IPS-11a (cell line): ENCODE measurements around the gene ANAPC2.

Experiments used
- H3K4me3 ChIP-seq: one replicate; pipeline ENCODE4 v1.5.1; 2013; ENCODE audit warnings: low read depth, low read length, control low read depth

The ANAPC2 gene, protein sequence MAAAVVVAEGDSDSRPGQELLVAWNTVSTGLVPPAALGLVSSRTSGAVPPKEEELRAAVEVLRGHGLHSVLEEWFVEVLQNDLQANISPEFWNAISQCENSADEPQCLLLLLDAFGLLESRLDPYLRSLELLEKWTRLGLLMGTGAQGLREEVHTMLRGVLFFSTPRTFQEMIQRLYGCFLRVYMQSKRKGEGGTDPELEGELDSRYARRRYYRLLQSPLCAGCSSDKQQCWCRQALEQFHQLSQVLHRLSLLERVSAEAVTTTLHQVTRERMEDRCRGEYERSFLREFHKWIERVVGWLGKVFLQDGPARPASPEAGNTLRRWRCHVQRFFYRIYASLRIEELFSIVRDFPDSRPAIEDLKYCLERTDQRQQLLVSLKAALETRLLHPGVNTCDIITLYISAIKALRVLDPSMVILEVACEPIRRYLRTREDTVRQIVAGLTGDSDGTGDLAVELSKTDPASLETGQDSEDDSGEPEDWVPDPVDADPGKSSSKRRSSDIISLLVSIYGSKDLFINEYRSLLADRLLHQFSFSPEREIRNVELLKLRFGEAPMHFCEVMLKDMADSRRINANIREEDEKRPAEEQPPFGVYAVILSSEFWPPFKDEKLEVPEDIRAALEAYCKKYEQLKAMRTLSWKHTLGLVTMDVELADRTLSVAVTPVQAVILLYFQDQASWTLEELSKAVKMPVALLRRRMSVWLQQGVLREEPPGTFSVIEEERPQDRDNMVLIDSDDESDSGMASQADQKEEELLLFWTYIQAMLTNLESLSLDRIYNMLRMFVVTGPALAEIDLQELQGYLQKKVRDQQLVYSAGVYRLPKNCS

DNA sequence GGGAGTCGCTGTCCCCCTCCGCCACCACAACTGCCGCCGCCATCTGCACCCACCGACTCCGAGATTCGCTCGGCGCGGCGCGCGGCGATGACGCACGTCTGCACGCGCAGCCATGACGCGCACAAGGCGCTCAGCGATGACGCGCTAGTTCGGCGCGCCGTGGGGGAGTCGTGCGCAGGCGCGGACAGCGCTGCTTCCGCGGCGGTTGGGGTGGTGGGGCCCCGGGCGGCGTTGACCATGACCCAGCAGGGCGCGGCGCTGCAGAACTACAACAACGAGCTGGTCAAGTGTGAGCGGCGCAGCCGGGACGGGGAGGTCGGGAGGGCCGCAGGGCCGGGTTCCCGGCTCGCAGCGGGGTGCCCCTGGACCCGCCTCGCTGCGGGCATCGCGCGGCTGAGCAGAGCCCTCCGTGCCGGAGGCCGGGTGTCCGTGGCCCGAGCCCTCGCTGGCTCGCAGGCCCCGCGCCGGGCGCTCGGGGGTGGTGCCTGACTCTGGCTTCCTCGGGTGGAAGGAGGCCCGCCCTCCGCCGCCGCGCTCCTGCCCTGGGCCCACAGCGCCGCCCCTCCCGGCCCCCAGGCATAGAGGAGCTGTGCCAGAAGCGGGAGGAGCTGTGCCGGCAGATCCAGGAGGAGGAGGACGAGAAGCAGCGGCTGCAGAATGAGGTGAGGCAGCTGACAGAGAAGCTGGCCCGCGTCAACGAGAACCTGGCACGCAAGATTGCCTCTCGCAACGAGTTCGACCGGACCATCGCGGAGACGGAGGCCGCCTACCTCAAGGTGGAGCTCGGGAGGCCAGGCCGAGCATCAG is at the start of gene ANAPC2, which contains the start of gene SSNA1:
Gene ANAPC2 (minus strand): TSS at position 71 of the 807 bp plus-strand sequence. CDS start 28 bp downstream, at position 43.
Gene SSNA1 (plus strand): TSS at position 187 of the 807 bp plus-strand sequence. CDS start 51 bp downstream, at position 238.
- peak within 1 kb of the TSS; percentile 89 for H3K4me3 ChIP-seq

DNA sequence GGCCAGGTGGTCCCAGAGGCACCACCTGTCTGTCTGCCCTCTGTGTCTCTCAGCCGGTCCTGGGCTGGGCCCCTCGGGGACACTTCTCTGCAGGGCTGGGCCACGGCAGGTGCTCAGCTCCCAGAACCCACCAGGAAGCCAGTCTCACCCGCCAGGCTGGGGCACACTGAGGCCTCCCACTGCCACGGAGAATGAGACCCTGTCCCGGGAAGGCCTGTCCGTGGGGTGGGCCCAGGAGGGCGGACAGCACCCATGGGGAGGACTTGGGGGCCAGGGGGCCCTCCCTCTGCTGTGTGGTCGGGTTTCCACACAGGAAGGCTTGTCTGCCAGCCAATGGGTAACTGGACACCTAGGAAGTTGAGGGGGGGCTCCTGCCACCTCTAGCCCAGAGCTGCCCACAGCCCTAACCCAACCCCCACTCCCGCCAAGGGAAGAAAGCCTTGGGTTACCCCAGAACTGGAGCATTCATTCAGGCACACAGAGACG is 48.6 kb upstream of the ANAPC2 start:
- no peak overlapping the region for H3K4me3 ChIP-seq

DNA sequence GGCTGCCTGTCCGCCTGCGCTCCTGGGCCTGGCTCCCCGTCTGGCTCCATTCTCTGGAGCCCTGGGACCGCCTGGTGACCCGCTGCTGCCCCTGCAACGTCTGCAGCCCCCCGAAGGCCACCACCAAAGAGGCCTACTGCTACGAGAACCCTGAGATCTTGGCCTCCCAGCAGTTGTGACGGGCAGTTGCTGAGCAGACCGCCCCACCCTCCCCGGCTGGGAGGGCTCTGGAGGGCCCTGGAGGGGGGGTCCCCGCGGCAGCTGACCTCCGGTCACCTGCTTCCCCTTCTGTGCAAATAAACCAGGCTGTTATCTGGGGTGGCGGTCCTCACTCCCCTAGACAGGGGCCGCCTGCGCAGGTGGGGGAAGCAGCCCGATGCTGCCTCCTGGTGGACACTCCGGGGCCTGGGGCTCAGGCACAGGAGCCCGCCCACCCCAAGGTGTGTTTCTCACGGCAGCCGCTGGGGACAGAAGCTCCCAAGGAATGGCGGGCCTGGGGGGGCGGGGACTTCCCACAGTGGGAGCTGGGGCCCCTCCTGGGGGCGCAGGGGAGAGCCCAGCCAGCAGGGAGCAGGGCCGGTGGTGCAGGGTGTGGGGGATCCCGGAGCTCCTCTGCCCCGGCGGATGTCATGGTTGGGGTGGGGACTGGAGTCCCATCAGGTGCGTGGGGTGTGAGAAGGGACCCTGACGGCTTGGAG is 48.0 kb upstream of the ANAPC2 start:
- no peak overlapping the region for H3K4me3 ChIP-seq

DNA sequence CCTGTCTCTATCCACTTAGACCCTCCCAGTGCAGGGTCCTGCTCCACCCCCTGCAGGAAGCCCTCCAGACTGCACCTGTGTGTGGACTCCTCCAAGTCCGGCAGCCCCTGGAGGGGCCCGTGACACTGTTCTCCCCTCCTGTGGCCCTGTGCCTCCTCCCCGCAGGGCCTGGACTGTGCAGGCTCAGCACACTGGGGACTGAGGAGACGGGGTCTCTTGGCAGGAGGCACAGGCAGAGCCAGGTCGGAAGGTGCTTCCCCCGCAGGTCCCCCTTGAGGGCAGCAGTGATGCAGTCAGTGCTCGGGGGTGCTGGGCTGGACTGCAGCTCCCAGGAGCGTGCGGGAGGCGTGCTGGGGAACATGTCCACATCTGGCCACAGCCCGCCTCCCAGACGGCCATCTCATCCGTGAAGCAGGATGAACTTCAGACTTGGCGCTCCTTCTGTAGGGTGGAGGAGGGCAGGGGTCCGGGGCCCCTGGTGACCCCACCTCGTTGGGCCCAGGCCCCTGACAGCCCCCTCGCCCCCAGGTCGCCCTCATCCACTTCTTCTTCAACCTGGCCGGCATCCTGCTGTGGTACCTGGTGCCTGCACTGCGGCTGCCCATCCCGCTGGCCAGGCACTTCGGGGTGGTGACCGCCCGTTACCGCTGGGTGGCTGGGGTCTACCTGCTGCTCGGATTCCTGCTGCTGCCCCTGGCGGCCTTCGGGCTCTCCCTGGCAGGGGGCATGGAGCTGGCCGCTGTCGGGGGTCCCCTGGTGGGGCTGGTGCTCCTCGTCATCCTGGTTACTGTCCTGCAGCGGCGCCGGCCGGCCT is 47.3 kb upstream of the ANAPC2 start:
- H3K4me3 ChIP-seq: no peak overlapping the region

DNA sequence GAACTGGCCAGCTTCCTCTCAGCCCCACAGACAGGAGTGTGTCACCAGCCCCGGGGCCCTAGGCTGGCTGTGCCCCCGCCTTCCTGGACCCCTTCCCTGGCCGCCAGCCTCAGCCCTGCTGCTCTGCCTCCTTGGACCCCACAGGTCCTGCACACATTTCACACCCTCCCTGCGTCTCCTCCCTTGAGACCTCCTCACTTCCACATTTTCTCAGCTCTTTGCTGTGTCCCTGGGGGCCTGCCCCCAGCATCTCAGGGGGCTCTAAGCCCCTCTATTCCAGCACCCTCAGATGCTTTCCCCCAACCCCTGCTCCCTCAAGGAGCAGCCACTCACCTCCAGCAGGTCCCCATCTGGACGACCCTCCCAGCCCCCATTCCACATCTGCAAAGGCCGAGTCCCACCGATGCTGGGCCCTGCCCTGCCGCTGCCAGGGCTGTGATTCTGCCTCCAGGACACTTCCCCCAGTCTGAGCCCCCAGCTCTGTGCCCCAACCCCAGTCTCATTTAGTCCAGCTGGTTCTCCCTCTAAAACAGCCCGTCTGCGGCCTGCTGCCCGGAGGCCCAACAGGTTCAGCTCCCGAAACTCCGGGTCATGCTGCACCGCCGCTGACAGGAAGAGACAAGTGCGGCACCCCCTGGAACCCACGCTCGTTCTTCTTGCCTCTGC is 46.5 kb upstream of the ANAPC2 start:
- no peak overlapping the region for H3K4me3 ChIP-seq

DNA sequence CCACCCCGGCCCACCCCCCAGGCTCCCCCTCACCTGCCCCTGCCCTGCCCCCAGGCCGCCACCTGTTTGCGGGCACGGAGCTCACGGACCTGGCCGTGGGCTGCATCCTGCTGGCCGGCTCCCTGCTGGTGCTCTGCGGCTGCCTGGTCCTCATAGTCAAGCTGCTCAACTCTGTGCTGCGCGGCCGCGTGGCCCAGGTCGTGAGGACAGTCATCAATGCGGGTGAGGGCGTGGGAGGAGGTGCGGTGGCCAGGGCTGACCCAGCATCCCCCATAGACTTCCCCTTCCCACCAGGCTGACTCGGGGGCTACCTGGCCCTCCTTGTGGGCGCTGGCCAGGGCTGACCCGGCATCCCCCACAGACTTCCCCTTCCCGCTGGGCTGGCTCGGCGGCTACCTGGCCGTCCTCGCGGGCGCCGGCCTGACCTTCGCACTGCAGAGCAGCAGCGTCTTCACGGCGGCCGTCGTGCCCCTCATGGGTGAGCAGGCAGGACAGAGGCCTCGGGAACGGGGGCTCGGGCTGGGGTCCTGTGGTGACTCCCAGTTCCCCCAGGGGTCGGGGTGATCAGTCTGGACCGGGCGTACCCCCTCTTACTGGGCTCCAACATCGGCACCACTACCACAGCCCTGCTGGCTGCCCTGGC is 45.8 kb upstream of the ANAPC2 start:
- no peak overlapping the region for H3K4me3 ChIP-seq

DNA sequence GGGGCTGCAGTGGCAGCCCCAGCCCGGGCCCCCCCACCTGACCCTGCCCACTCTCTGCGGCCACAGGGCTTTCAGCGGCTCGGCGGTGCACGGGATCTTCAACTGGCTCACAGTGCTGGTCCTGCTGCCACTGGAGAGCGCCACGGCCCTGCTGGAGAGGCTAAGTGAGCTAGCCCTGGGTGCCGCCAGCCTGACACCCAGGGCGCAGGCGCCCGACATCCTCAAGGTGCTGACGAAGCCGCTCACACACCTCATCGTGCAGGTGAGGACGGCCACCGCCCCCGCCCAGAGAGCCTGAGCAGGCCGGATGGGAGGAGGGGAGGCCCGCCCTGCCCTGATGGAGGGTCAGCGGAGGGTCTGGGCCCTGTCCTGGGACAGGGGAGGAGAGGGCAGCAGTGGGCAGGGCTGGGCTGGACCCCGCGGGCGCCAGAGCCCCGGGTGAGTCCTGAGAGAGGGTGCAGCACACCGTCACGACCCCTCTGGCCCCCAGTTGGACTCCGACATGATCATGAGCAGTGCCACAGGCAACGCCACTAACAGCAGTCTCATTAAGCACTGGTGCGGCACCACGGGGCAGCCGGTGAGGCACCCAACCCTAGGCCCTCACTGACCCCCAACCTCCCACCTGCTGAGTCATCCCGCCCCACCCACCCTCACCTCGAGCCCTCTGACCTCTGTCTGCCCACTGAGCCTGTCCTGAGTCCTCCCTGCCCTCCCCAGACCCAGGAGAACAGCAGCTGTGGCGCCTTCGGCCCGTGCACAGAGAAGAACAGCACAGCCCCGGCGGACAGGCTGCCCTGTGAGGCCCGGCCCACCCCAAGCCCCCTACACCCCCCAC is 45.0 kb upstream of the ANAPC2 start:
- no peak overlapping the region for H3K4me3 ChIP-seq

DNA sequence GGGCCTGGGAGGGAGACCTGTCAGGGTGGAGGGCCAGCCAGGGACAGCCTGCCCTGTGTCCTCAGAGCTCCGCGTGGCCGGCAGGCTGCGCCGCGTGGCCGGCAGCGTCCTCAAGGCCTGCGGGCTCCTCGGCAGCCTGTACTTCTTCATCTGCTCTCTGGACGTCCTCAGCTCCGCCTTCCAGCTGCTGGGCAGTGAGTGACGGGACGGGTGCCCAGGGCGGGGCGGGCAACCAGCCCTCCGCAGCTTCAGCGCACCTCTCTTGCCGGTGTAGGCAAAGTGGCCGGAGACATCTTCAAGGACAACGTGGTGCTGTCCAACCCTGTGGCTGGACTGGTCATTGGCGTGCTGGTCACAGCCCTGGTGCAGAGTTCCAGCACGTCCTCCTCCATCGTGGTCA is 44.1 kb upstream of the ANAPC2 start:
- no peak overlapping the region for H3K4me3 ChIP-seq

DNA sequence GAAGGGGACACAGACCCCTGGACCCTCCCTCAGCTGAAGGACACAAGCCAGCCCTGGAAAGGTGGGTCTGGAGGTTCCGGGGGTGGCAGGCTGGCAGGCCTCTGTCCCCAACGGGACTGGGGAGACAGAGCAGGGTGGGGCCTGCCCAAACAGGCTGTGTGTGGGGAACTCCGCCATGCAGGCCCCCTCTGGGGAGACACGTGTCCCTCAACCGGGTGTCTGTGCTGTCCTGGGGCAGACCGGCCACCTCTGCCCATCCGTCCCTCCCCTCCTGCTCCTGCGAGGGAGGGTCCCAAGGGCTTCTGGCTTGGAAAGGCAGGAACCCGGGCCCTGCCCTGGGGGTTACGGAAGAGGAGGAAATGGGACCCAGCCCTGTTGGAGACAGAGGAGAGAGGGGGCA is 43.7 kb upstream of the ANAPC2 start:
- H3K4me3 ChIP-seq: no peak overlapping the region

DNA sequence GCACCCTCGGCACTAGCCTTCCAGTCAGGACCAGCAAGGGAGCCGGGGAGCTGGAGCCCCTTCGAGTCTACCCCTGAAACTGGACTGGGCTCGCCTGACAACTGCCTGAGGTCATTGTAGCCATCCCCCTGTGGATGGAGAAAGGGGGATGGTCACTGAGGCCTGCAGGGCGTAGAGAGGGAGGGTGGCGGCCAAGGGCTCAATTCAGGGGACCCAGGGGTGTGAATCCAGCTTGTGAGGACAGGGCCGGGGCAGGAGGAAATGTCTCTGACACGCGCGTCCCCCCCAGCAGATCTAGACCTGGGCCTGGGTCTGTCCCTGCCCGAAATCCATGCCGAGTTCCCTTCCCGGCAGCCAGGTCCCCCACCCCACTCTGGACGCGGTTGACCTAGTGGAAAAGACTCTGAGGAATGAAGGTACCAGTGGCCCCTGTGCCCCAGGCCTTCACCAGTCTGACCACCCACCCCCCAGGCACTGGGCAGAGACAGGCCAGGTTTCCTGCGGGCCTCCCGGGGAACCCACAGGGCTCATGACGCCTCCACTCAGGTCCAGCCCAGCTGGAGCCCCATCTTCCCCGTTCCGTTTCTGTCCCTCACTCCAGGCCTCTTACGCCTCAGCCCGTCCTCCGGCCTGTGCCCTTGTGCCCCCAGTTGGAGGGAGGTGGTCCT is 43.1 kb upstream of the ANAPC2 start:
- H3K4me3 ChIP-seq: no peak overlapping the region

DNA sequence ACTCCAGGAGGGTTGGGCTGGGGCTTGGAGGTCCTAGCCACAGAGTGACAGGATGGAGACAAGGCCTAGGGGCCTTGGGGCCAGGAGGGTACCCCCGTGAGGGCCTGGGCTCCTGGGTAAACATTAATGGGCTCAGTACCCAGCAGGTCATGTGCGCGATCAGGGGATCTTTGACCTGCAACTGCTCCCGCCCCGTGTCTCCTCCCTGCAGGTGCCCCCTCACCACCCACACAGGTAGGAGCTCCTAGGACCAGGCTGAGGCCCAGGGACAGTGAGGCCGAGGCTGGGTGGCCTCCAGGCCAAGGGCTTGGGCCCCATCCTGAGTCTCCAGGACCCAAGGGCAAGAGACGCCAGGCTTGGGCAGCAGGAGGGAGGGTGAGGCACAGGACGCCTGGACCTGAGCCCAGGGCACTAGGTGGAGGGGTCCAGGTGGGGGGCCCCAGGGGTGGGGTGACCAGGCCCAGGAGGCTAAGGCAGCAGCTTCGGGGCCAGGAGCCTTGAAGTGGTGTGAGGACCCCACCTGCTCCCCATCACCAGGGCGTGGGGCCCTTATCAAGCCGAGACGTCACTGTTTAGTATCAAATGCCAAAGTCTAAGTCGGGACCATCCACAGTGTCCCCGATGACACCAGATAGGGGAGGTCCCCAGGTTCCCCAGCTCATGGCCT is 42.5 kb upstream of the ANAPC2 start, which contains the start of gene SLC34A3:
Gene SLC34A3 (plus strand): TSS at position 197 of the 667 bp plus-strand sequence. CDS start 802 bp downstream, outside the sequence.
- H3K4me3 ChIP-seq: no peak within 1 kb of the TSS

DNA sequence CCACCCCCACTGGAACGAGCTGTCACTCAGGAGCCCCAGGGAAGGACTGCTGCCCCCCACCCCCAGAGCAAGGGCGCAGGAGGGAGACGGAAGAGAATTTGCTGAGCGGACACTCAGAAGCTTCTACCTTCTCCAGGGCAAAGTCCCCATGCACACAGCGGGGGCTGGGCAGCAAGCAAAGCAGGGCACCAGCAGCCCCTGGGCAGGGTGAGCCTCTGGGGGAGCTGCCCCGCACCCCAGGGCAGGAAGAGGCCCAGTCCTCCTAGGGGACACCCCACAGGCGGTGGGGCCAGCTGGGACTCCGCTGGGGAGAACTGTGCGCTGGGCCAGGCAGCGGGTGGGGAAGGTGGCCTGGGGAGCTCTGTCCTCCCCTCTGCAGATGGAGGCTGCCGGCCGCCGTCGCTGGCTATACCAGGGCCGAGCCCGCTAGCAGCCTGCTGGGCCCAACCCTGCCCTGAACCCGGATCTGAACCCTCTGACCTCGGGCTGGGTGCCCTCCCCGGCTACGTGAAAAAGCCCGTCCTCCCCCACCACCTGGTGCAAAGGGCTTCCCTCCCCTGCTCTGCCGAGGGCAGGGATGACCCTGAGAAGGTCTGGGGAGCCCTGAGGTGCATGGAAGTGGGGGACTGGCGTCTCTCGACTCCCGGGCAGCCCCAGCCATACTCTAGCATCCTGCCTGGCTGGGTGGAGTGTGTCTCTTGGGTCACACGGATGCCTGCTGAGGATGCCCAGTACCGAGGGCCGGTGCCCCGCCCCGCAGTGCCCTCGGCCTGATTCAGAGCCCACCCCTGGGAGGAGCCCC is 41.7 kb upstream of the ANAPC2 start:
- no peak overlapping the region for H3K4me3 ChIP-seq

DNA sequence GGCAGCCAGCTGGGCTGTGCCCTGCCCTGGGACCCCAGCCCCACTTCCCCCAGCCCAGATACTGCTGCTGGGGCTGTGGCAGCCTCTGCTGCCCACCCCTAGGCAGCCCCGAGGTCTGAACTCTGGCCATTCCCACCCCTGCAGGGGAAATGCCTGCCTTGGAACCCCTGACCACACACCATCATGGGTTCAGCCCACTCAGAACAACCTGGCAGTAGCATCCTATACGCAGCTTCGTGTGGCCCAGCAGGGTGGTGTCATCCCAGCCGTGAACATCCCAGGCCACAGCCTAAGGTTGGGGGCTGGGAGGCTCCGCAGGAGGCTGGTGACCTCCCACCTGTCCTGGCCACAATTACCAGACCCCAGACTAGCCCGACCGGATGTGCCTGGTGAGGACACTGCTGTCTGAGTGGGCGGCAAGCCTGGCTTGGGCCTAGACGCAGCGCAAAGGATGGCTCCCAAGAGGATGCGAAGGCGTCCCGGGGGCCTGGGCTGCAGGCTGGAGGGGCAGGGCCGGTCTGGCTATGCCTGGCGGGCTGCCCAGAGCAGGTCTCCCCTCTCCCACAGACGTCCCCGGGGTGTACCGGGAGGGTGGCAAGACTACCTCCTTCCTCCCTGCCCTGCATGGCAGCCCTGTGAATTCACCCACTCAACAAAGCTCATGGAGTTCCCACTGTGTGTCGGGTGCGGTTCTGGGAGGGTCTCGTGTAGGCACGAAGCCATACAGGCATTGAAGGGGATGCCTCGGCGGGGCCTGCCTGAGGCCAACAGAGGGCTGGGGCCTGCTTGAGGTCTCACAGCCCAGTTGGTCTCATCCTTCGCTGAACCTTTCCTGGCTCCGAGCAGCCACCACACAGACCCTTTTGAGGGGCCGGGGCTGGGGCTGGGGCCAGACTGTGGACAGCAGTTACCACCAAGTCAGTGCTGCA is 40.9 kb upstream of the ANAPC2 start:
- no peak overlapping the region for H3K4me3 ChIP-seq

DNA sequence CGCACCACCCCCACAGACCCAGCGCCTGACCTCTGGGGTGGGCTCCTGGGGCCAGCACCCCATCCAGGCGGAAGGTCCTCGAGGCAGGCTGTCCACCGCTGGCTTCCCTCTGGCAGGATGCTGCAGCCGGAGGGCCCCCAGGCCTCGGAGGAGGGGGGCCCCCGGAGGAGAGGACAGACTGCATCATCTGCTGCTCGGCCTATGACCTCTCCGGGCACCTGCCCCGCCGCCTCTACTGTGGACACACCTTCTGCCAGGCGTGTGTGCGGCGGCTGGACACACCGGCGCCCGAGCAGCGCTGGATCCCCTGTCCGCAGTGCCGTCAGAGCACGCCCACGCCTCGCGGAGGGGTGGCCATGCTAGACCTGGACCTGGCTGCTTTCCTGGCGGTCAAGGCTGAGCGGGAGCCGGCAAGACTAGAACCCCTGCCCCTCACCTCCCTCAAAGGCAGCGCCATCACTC is 40.2 kb upstream of the ANAPC2 start:
- no peak overlapping the region for H3K4me3 ChIP-seq
